ENCODE data around the gene HOXB3.

GRCh38 chr17:48522031-48522653, 67.9 kb downstream of the HOXB3 start:
- TF ChIP-seq CTCF (IDR thresholded peaks at IDR 0.05) (no peak), POLR2AphosphoS5 (IDR thresholded peaks at IDR 0.05) (no peak), POLR2A (IDR thresholded peaks at IDR 0.05; ENCODE audit: low read depth) (no peak)
